ENCODE data around the gene STOX1. TPM values are rescaled to one million over a fixed set of nuclear protein-coding genes. Genes with fewer than 3 reads are reported as not detected.

The STOX1 gene
- total RNA-seq, 3 donors from 2014 or later (not counting 1 experiment from before 2014, with no cell fraction given) = 0.07 TPM; not detected in 2

GRCh38 chr10:68871731-68872342 lies 44.5 kb downstream of the STOX1 start:
- H3K4me1 ChIP-seq (ENCODE audit: control insufficient read depth, insufficient read depth, low read length) = no peaks in the 10 kb centered on the region
- DNase-seq (no peak), ATAC-seq (no peak)
- no peaks in the 10 kb centered on the region for H3K36me3 ChIP-seq (ENCODE audit: control insufficient read depth, insufficient read depth, low read length)
- Mint-ChIP-seq H3K4me3 (no peak overlapping the region), H3K36me3 (no peaks in the 10 kb centered on the region), H3K27ac (no peak overlapping the region), H3K27me3 (ENCODE audit: low read depth in 2 of 2) (peaks cover 0 to 5% of the 10 kb centered on the region in 2 donors), H3K4me1 (no peaks in the 10 kb centered on the region), H3K9me3 (no peaks in the 10 kb centered on the region)
- H3K27me3 ChIP-seq (ENCODE audit: control insufficient read depth, insufficient read depth, low read length) = no peaks in the 10 kb centered on the region
- intact Hi-C loops (cut with micrococcal nuclease) = no loop called here
- no peaks in the 10 kb centered on the region for H3K9me3 ChIP-seq (ENCODE audit: control insufficient read depth, insufficient read depth, low read length)
- TF ChIP-seq CTCF (IDR thresholded peaks at IDR 0.05) = no peak
- H3K4me3 ChIP-seq (ENCODE audit: low read length) = no peak overlapping the region
- WGBS (ENCODE audit: insufficient coverage) = 96% methylated on average over 4 of the region's 5 CpGs
- no peak overlapping the region for H3K27ac ChIP-seq (ENCODE audit: low read length)

DNA sequence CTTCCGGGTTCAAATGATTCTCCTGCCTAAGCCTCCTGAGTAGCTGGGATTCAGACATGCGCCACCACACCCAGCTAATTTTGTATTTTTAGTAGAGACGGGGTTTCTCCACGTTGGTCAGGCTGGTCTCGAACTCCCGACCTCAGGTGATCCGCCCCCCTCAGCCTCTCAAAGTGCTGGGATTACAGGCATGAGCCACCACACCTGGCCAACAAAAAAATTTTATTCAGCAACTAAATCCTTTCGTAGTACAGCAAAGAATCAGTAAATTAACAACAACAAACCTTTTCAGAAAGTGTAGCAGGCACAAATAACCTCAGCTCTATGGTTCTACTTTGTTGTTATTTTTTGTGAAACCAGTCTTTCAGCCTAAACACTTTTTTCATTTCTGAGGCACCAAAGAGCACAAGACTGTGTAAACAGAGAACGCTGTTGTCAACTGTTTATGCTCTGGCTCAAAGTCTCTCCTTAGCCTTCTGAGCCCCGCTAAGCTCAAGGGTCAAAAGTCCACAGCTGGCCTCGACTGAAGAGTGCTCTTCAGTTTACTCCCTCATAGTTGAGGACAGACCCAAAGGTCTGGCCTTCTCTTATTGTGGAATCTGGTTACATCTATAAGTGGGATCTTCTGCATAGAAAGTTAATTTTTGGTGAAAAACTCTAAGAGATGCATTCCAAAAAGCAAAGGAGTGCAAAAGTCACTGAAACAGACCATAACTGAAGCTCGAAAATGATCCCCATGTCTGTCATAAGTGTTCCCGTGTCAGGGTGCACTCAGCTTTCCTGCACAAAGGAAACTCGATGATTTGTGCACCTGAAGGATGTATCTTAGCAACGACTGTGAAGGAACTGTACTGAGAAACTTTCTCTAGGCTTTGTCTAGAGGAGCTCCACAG lies 49.2 kb downstream of the STOX1 start:
- Histone ChIP-seq H3K27me3 (ENCODE audit: control insufficient read depth, insufficient read depth, low read length) (no peaks in the 10 kb centered on the region), H3K36me3 (ENCODE audit: control insufficient read depth, insufficient read depth, low read length) (no peaks in the 10 kb centered on the region), H3K4me3 (ENCODE audit: low read length) (no peak overlapping the region), H3K9me3 (ENCODE audit: control insufficient read depth, insufficient read depth, low read length) (no peaks in the 10 kb centered on the region), H3K27ac (ENCODE audit: low read length) (no peak overlapping the region), H3K4me1 (ENCODE audit: control insufficient read depth, insufficient read depth, low read length) (no peaks in the 10 kb centered on the region)
- no peak for ATAC-seq
- no peaks in the 10 kb centered on the region for H3K36me3 Mint-ChIP-seq
- no peaks in the 10 kb centered on the region for H3K4me1 Mint-ChIP-seq
- H3K9me3 Mint-ChIP-seq = no peaks in the 10 kb centered on the region
- WGBS (ENCODE audit: insufficient coverage) = 89% methylated on average over 15 of the region's 15 CpGs
- intact Hi-C loops (cut with micrococcal nuclease) = no loop called here
- no peaks in the 10 kb centered on the region for H3K27me3 Mint-ChIP-seq (ENCODE audit: low read depth in 2 of 2)
- TF ChIP-seq CTCF (IDR thresholded peaks at IDR 0.05) = no peak
- no peak overlapping the region for H3K27ac Mint-ChIP-seq
- no peak for DNase-seq
- H3K4me3 Mint-ChIP-seq = no peak overlapping the region

GRCh38 chr10:68877482-68878110 lies 50.3 kb downstream of the STOX1 start:
- no peak for DNase-seq
- no peak for TF ChIP-seq CTCF (IDR thresholded peaks at IDR 0.05)

More at GRCh38 chr10:68877482-68878110, 50.3 kb downstream of the STOX1 start:
- no peaks in the 10 kb centered on the region for H3K4me1 Mint-ChIP-seq
- Histone ChIP-seq H3K4me1 (ENCODE audit: control insufficient read depth, insufficient read depth, low read length) (no peaks in the 10 kb centered on the region), H3K27me3 (ENCODE audit: control insufficient read depth, insufficient read depth, low read length) (no peaks in the 10 kb centered on the region), H3K27ac (ENCODE audit: low read length) (no peak overlapping the region), H3K36me3 (ENCODE audit: control insufficient read depth, insufficient read depth, low read length) (no peaks in the 10 kb centered on the region), H3K4me3 (ENCODE audit: low read length) (no peak overlapping the region), H3K9me3 (ENCODE audit: control insufficient read depth, insufficient read depth, low read length) (no peaks in the 10 kb centered on the region)
- WGBS (ENCODE audit: insufficient coverage) = 86% methylated on average over 1 of the region's 1 CpG
- no peaks in the 10 kb centered on the region for H3K9me3 Mint-ChIP-seq
- H3K4me3 Mint-ChIP-seq = no peak overlapping the region
- no peak overlapping the region for H3K27ac Mint-ChIP-seq
- H3K36me3 Mint-ChIP-seq = no peaks in the 10 kb centered on the region
- intact Hi-C loops (cut with micrococcal nuclease) = no loop called here
- ATAC-seq = no peak
- H3K27me3 Mint-ChIP-seq (ENCODE audit: low read depth in 2 of 2) = no peaks in the 10 kb centered on the region
